NK-92 (cell line): Measurements from ENCODE around the gene RPL10.
A peak's percentile ranks its signal among the peaks of the same experiment; 100 is the strongest.
"Not testable (repeated sequence)": the region's sequence is repeated elsewhere in the genome, so short reads cannot be mapped to it uniquely, and the experiment has no call there.

Source experiments
- DNase-seq: peaks from one replicate; lab custom pipeline; 2025; ENCODE audit not compliant: unreplicated experiment; lab: John Stamatoyannopoulos, UW

RPL10 gene

GRCh38 chrX:154400369-154400817 is 2.2 kb downstream of the RPL10 start:
- DNase-seq: not testable (repeated sequence)

DNA sequence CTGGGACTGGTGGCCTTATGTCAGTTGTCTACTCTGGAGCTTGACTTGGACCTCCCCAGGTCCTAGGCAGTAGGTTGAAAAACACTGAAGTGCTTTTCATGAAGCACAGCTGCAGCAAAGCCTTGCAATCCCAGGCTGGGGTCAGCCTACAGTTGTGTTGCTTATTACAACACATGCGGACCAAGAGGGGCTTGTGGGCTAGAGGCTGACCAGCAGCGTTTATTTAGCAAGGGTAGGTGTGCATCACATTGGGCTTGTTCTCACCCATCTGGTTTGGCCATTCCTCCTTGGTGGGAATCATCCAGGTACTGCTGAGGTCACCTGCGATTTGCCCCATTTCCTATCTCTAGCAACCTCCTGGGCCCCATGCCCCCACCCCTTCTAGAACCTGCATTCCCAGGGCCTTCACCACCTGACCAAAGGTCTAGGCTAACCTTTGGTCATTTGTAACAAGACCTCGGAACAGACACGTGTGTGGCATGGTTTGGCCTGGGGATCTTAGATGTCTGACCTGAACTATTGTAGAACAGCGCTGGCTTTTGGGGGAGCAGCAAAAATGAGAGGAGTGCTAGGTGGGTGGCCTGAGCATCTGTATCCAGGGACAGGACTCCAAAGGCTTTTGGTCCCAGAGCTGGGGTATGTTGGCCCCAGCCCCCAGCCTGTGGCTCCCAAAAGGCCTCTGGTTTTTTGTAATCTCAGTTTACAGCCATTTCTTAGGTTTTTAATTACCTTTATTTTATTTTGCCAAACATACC is 3.0 kb downstream of the RPL10 start:
- DNase-seq: no peak

- DNase-seq: no peak
Measured at GRCh38 chrX:154401918-154402621, 3.9 kb downstream of the RPL10 start.

DNA sequence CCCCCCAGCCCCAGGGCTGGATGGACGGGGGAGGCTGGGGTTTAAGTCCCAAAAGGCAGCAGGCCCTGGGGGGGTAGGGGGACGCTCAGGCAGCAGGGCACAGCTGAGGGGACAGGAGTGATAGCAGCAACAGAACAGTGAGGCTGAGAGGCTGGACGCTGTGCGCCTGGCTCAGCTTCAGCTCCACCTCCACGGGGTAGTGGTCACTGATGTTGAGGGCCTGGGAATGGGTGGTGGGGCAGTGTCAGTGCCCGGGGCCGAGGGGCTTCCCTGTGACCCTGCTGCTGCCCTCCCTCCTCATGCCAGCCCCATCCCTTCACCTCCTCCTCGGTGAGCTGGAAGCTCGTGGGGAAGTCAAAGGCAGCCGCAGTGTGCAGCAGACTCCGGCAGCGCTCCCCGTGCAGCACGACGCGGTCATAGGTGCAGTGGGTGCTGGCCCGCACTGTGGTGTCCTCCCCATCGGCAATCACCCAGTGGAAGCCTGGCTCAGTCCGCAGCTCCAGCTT is 4.5 kb downstream of the RPL10 start:
- DNase-seq: no peak

DNA sequence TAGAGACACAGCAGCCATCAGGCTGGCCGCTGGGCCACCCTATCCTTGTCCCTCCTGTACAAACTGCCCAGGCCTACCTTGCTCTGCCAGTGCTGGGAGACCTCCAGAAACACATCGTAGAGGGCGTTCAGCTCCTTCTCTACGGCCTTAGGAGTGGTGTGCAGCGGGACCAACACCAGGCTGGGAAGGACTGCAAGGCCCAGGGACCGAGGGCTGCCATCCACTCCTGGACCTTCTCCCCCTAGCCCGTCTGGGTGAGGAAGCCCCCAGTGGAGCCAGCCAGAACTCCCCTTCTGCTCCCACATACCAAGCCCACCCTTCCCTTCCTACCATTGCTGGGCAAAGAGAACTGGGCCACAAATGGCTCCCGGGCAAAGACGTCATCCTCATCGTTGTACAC is 5.0 kb downstream of the RPL10 start:
- no peak for DNase-seq

DNA sequence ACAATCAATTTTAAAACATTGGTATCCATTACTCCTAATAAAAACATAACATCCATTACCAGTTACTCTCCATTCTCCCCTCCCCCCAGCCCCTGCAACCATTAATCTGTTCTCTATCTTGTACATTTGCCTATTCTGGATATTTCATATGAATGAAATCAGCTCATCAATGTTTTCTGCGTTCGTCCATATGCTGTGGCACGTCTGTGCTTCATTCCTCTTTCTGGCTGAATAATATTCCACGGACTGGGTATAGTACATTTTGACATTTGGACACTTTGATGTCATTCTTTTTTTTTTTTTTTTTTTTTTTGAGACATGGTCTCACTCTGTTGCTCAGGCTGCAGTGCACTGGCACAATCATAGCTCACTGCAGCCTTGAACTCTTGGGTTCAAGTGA is 5.7 kb downstream of the RPL10 start:
- DNase-seq: no peak

DNA sequence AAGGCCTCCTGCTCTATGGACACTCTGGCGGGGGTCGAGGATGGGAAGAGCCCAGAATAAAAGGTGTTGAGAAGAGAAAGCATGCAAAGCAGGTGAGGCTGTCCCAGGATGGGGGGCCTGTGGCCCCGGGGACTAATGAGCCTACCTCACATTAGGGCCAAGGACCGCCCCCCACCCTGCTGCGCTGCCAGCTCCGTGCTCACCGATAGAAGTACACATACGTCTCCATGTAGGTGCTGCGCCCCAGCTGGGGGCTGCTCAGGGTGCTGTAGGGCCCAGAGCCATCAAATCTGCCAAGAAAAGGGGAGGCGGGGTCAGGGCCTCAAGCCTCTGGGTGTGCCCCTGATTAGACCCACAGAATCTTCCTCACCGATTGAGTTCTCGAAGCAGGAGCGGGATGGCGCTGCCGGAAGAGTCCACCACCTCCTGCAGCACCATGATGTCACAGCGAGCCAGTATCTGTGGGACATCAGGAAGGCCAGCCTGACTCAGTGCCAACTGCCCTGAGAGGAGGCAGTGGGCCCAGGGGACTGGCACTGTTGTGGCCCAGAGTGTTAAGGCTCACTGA is 6.5 kb downstream of the RPL10 start:
- no peak for DNase-seq

DNA sequence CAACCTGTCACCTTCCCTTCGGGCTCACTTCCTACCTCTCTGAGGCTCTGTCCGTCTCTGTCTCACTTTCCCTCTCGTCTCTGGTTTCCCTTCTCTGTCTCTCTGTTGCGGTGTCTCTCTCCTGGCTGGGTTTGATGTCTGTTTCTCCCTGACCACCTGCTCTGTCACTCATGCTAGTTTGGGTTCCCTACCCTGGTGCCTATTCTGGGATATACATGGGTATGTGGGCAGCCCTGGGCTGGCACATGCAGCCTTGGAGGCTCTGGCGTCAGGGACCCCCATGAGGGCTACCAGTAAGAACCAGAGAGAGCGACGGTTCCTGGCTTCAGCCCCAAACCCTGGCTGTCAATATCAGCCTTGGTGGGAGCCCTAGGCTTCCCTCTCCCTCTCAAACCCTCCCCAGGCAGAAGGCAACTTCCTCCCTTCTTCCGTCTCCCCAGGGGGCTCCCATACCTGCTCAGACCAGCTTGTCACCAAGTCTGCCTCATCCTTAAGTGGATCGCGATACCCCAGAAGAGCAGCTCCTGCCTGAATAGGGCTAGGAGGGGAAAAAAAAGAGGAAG is 10.6 kb downstream of the RPL10 start:
- DNase-seq: no peak

DNA sequence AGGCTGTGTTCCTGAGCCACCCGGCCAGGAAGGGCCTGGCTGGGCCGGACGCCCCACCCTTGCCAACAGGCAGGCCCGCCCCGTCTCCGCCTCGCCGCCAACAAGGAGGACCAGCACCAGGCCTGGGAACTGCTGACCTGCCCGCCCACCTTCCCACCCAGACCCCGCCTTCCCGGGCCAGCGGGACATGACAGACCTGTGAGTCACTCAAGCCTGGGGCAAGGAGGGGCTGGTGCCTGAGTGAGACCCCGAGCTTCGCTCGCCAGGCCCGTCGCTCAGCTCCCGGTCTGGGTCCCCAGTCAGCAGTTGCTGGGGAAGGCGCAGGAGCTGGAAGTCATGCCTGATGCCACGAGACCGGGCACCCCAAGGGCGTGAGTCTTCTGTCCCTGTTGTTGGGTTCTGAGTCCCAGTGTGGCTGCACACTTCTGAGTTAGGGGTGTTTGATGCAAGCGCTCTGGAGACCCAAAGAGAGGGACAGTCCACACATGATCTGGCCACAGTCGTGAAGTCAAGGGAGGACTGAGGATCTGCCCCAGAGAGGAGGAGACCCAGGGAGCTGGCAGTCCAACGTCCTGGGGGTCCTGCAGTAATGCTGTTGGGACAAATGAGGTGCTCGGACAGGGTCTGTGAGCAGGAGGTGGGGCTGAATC is 11.2 kb downstream of the RPL10 start, which contains the start of gene DNASE1L1:
Gene DNASE1L1, minus strand, starts transcription at position 33 of the 650 bp plus-strand sequence. CDS start 3,686 bp downstream, outside the sequence.
- no peak for DNase-seq

DNA sequence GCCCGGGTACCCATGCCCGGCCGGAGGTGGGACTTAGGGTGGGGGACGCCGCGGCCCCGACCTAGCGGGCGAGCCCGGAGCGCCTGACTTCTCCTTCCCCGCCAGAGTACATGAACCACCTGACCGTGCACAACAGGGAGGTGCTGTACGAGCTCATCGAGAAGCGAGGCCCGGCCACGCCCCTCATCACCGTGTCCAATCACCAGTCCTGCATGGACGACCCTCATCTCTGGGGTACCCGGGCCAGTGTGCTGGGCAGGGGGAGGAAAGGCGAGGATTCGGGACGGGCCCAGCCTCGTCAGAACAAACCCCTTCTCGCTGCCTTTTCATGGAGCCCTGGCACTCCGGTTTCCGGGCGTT is 13.8 kb downstream of the RPL10 start:
- no peak for DNase-seq

DNA sequence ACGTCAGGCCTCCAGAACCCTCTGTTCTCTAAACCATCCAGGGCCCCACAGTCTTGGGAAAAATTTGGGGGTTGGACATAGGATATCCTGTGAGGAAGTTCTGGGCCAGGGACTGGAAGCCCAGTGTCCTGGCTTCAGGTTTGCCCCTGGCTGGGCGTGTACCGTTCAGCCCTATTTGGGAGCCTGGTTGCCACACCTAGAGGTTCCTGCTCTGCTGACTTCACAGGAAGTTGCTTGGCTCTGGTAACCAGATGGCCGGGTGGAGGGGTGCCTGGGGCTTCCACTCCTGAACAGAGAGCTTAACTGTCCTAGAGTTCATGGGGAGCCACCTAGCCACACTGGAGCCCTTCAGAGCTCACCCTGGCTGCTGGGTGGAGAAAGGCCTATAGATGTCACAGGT is 14.3 kb downstream of the RPL10 start:
- DNase-seq: no peak

- no peak for DNase-seq
Measured at GRCh38 chrX:154413142-154413541, 15.0 kb downstream of the RPL10 start.

DNA sequence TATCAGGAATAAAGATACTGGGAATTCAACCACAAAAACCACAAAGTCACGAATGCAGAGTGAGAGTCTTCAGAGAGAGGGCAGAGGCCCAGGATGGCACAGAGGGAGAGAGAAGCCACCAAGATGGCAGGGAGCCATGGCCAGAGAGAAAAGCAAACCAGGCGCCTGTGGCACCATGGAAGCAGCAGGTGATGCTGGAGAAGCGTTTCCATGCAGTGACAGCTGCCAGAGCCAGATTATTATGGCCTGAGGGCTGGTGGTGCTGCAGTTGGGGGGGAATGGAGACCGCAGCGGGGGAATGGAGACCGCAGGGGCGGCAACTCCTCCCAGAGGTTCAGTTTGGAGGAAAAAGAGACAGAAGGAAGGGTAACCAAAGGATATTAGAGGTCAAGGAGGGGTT is 19.0 kb downstream of the RPL10 start:
- no peak for DNase-seq

- no peak for DNase-seq
Measured at GRCh38 chrX:154419189-154419588, 21.0 kb downstream of the RPL10 start.

GRCh38 chrX:154419688-154420401 is 21.7 kb downstream of the RPL10 start:
- no peak for DNase-seq

DNA sequence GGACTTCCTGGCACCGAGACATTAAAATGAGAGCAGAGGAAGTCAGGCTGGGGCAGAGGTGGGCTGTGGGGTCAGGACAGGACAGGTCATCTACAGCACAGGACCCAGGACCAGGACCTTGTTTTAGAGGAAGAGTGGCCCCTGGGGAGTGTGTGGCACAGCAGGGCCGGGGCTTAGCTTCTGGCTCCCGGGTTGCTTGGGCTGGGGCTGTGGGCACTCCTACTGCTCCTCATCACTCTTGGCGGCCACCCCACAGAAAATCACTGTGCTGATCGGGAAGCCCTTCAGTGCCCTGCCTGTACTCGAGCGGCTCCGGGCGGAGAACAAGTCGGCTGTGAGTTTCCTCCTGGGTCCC is 22.2 kb downstream of the RPL10 start:
- DNase-seq: no peak

DNA sequence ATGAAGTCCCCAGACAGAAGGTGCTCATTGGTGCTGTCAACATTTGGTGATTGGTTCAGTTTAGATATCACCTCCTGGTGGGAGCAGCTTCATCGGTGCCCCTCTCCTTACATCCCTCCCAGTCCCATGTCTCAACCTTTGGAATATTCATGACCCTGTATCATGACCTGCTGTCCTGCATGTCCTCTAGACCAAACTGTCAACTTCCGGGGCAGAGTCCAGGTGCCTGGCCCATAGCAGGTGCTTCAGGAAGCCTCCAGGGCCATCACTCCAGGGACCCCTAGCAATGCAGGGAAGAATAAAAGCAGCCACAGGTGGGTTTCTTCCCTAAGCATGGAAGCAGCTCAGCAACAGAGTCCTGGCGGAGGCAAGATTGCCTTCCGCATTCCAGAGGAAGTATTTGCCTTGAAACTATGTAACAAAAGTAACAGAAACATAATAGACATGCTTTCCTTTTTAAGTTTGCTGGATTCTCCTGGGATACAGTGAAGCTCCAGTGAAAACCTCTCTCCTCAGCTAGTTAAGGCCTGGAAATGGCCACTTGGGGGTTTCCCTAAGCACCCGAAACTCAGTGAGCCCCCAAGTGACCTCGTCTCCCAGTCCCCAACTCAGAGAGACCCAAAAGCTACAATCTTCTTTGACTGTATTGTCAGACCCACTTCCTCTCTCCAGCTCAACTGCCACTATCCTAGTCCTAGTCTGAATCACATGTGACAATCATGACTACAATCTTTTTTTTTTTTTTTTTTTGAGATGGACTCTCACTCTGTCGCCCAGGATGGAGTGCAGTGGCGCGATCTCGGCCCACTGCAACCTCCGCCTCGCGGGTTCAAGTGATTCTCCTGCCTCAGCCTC is 29.0 kb downstream of the RPL10 start:
- DNase-seq: no peak

GRCh38 chrX:154428176-154429171 is 30.3 kb downstream of the RPL10 start, which contains the start of gene ATP6AP1:
Gene ATP6AP1 (plus strand): TSS chrX:154428677. CDS start chrX:154428693, 16 bp downstream.
- peak; percentile 31 for DNase-seq
